ENCODE results near the gene HK2. TPM values are rescaled to one million over a fixed set of nuclear protein-coding genes. Genes with fewer than 3 reads are reported as not detected.

Gene HK2
- total RNA-seq, 3 donors from 2014 or later: 181 to 317 (median 281) TPM

- TF ChIP-seq CTCF (IDR thresholded peaks at IDR 0.05): no peak
- ATAC-seq (no peak), DNase-seq (no peak)
- H3K4me1 ChIP-seq (ENCODE audit: low read depth): no peaks in the 10 kb centered on the region
- no peaks in the 10 kb centered on the region for H3K9me3 ChIP-seq
- no peaks in the 10 kb centered on the region for H3K36me3 ChIP-seq (ENCODE audit: low read depth)
- intact Hi-C loops (cut with DNase I, micrococcal nuclease): no loop called here
- no peak overlapping the region for H3K4me3 ChIP-seq
These were observed 103.4 kb downstream of the HK2 start for GRCh38 chr2:74937221-74937880.

GRCh38 chr2:74938264-74938663, 104.3 kb downstream of the HK2 start:
- Histone ChIP-seq H3K9me3 (no peaks in the 10 kb centered on the region), H3K4me1 (ENCODE audit: low read depth) (no peaks in the 10 kb centered on the region), H3K4me3 (no peak overlapping the region), H3K36me3 (ENCODE audit: low read depth) (no peaks in the 10 kb centered on the region)
- intact Hi-C loops (cut with DNase I, micrococcal nuclease): no loop called here
- ATAC-seq (no peak), DNase-seq (no peak)
- no peak for TF ChIP-seq CTCF (IDR thresholded peaks at IDR 0.05)

GRCh38 chr2:74939919-74940812, 106.2 kb downstream of the HK2 start:
- Histone ChIP-seq H3K36me3 (ENCODE audit: low read depth) (no peaks in the 10 kb centered on the region), H3K9me3 (no peaks in the 10 kb centered on the region), H3K4me1 (ENCODE audit: low read depth) (no peaks in the 10 kb centered on the region), H3K4me3 (no peak overlapping the region)
- ATAC-seq (peak; percentile 76), DNase-seq (peak in 1 of 3 donors; percentile 55)
- TF ChIP-seq CTCF (IDR thresholded peaks at IDR 0.05): no peak
- intact Hi-C loops (cut with DNase I, micrococcal nuclease): no loop called here

GRCh38 chr2:74941284-74941683, 107.4 kb downstream of the HK2 start:
- no peaks in the 10 kb centered on the region for H3K4me1 ChIP-seq (ENCODE audit: low read depth)
- H3K36me3 ChIP-seq (ENCODE audit: low read depth): no peaks in the 10 kb centered on the region
- intact Hi-C loops (cut with DNase I, micrococcal nuclease): no loop called here
- no peaks in the 10 kb centered on the region for H3K9me3 ChIP-seq
- DNase-seq: no peak
- H3K4me3 ChIP-seq: no peak overlapping the region
- TF ChIP-seq CTCF (IDR thresholded peaks at IDR 0.05): no peak
- ATAC-seq: no peak

GRCh38 chr2:74942263-74942662, 108.3 kb downstream of the HK2 start:
- no peaks in the 10 kb centered on the region for H3K9me3 ChIP-seq
- no peaks in the 10 kb centered on the region for H3K4me1 ChIP-seq (ENCODE audit: low read depth)
- intact Hi-C loops (cut with DNase I, micrococcal nuclease): no loop called here
- no peak for TF ChIP-seq CTCF (IDR thresholded peaks at IDR 0.05)
- no peaks in the 10 kb centered on the region for H3K36me3 ChIP-seq (ENCODE audit: low read depth)
- ATAC-seq (no peak), DNase-seq (no peak)
- H3K4me3 ChIP-seq: no peak overlapping the region

Other genes with a start within 250 kb of the HK2 start
- gene M1AP, start 185.8 kb upstream of the HK2 start, total RNA-seq: under 1 TPM; 0.19 to 0.43 (median 0.31) TPM
- gene SEMA4F, start 179.9 kb upstream of the HK2 start, total RNA-seq: 1 to 10 TPM; 3.9 to 5.7 (median 4.4) TPM
- 10 to 100 TPM; 48.5 to 72.9 (median 70.5) TPM for gene POLE4, start 124.5 kb downstream of the HK2 start, total RNA-seq